HG02970 (cell line): Measurements from ENCODE around the gene TBX5.

ENCODE experiments used
- ATAC-seq: cut with Tn5 transposase; IDR thresholded peaks from one replicate; pipeline ENCODE4 v1.9.1; 2021; ENCODE audit warnings: mild to moderate bottlenecking, moderate library complexity, moderate number of reproducible peaks; ENCODE audit not compliant: unreplicated experiment, low FRiP score

Gene TBX5

DNA sequence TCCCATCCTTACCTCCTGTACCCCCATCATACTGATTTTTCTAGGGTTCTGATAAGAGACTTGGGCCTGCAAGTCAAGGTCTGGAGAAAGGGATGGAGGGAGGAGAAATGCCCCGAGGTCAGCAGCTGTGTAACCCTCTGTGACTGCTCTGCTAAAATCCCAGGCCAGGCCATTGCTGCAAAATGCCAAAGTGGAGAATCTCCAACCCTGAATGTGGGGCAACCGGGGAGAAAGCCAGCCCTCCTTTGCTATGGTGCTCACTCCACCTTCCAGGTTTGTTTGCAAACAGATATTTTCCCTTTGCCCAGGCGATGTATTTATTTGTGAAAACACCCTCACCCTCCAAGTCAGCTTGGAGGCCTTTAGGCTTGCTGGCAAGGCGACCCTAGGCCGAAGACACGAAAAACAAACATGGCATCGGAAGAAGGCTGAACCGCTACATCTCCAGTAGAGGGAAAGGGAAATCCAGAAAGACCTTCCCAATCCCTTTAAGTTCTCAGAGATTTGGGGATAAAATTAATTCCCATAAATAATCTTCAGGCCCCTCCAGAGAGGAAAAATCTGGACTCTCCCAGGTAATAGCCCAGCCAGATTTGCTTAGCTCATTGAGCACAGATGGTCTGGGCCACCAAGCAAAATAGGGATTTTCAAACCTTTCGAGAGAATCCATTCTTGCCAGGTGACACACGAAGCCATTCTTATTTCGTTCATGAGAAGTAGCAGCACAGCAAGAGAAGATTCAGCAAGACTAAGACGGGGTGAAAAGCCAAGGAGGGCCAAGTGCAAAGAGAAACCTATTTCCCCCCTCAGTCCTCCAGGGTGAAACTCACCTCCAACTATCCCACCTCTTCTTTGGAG lies 1.3 kb upstream of the TBX5 start:
- no peak for ATAC-seq

DNA sequence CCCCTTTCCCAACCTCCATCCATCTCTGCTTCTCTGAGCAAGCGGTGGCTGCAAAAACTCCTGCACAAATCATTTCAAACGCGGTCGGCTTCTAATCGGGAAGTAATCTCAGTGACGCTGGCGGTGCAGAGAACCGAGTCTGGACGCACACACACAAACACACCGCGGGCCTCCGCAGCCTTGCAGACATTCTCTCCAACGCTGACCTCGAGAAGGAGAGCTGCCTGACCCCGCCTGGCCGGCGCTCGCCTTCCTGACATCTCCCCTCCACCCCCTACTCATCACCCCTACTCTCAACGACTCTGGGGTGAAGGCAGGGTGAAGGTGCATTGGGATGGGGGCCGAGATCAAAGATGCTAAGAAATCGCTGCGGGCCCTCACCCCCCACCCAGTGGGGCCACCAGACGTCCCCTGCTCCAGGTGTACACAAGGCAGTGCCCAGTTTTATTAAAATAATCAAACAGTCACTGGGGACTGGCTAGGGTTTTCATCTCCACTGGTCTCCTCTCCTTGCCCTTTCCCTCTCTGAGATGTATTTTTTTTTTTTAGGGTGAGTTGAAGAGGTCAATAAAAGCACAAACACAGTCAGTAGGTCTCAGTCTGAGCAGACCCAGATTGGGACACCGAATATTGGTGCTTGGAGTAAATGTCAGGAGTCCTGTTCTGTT lies 506 bp upstream of the TBX5 start:
- ATAC-seq: no peak

- ATAC-seq: no peak
Observed at GRCh38 chr12:114404926-114405518, 922 bp downstream of the TBX5 start.

- no peak for ATAC-seq
Observed at GRCh38 chr12:114404083-114404925, 1.6 kb downstream of the TBX5 start.

GRCh38 chr12:114403690-114404066 lies 2.3 kb downstream of the TBX5 start:
- ATAC-seq: no peak

DNA sequence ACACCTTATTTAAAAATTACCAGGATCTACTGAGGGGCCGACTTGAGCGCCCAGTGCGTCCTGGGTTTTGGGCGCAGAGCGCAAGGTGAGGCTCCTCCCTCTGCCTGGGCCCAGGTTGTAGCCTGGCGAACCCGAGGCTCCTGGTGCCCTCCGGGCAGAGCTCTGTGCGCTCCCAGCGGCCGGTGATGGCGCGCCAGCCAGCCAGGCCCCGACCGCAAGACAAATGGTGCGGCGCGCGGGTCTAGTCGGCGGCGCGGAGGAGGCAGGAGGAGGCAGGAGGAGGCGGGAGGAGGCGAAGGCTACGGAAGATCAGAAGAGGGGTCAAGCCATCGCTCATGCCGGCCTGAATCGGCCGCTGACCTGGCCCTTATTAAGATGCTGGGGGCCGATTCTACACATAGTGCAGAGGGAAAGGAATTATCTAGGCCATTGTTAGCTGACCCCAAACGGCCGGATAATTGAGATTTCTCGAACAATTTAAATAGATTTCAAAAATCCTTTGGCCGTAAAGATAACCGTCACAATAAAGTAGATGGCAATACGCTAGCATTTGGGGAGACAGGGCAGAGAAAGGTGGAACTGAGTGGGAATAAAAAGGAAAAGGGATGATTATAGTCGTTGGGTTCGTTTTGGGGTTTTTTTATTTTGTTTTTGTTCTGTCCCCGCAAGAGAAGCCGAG lies 2.8 kb downstream of the TBX5 start:
- no peak for ATAC-seq

- no peak for ATAC-seq
Observed at GRCh38 chr12:114402084-114402717, 3.7 kb downstream of the TBX5 start.

- ATAC-seq: no peak
Observed at GRCh38 chr12:114401328-114402083, 4.4 kb downstream of the TBX5 start.

GRCh38 chr12:114400925-114401324 lies 5.0 kb downstream of the TBX5 start:
- ATAC-seq: no peak

DNA sequence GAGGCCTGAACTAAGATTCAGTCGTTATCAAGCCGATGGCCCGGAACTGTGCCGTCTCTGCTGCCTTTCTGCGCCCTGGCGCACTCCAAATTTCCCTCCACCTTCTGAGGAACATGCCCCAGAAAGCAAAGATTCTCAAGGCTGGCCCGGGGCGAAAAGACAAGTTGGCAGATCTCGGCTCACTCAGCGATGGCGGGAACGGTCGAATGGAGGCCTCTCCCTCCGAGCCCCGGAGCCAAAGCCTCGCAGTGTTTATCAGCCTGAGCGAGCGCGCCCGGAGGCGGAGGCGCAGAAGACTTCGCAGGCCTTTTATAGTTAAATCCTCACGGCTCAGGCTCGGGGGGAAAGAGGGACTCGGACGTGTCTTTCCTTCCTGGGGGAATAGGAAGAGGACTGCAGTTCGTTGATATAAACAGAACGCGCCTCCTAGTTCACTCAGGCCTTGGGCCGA lies 5.6 kb downstream of the TBX5 start:
- no peak for ATAC-seq

- ATAC-seq: no peak
Observed at GRCh38 chr12:114399664-114400211, 6.2 kb downstream of the TBX5 start.

DNA sequence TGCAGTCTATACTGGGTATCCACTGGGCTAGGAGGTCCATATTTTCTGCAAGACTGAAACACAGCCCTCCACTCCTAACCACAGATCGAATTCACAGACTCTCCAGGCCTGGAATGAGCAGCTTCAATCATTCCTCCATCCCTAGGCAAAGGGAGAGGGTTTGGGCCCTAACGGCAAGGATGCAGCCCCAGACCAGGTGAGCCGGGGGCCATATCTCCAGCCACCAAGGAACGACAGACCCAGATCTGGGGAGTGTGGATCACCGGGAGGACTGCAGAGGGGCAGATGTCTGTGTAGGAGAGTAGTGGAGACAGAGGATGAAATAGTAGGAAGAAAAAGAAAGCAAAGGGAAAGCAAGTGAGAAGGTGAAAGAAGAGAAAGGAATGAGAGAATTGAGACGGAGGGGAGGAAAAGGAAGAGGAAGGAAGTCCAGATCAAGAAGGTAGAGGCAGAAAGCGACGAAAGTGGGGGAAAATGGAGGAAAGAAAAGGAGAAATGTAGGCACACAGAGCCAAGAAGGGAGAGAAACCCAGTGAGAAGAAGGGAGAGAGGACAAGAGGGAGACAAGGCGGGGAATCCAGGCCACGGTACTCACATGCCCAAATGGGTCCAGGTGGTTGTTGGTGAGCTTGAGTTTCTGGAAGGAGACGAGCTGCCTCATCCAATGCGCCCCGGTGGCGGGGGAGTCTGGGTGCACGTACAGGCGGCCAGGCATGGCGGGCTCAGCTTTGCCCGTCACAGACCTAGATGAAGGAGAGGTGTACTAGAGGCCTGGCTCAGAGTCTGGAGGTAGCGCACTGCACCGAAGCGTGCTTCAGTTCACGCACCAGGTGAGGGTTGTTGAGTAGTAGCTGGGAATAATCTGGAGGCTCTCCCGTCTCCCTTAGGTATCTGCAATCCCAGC lies 7.7 kb downstream of the TBX5 start:
- ATAC-seq: no peak

DNA sequence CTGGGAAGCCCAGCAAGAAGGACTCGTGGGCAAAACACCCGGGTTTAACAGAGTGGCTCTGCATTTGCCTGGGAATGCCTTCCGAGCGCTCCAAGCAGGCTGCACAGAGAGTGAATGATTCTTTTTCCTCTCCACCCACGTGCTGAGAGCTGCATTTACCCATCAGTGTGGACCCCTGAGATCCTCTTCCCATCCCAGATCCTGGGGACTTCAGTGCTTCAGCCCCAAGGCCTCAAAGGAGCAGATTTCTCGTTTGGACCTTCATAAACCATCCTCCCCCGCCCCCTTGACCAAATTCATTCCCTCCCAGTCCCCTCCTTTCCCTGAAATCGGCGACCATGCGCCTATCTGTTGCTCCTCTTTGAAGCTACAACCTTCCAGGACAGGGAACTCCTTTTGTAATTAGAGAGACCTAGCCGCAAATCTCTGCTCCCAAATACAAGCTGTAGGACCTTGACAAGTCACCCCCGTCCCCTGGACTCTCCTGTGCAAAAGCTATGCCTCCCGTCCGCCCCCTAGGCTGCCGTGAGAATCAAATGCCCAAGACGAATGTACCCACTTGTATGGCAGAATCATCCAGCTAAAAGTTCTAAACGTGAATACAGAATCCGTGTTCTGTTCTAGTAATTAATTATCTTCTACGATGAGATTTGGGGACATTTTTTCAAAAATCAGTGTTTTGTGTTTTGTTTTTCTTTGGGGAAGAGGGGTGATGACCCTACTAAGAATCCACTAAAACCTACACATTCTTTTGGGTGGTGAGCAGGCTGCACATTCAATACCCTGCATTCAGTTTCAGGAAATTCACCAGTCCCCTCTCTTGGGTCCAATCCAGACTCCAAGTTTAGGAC lies 8.8 kb downstream of the TBX5 start:
- ATAC-seq: no peak

DNA sequence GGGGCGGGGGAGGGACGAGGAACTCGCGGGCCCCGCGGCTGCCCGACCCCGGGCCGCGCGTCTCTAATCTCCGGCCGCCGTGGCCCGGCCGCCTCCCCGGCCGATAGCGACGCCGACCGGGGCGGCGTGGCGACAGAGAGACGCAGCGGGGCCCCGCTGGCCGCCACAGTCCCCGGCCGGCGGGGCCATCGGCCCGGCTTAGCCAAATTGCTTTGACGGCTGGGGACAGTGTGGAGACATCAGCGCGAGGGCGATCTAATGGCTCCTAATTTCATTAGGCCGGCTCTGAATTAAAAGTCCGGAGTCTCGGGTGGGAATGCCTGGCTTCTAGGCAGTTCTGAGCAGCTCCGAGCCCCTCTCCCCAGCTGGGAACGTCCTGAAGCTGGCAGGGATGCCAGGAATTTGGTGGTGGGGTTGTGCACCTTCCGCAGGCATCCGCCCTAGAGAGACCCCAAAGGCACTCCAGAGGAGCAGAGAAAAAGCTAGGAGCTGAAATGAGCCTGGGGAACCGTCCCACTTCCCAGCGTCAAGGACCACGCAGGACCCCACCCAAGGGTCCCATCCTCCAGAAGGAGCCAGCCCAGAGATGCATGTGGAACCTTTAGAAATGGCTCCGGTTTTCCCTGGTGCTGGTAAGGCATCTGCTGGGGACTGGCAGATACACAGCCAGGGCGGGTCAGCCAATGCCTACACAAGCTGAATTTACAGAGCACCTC lies 9.6 kb downstream of the TBX5 start:
- ATAC-seq: no peak

DNA sequence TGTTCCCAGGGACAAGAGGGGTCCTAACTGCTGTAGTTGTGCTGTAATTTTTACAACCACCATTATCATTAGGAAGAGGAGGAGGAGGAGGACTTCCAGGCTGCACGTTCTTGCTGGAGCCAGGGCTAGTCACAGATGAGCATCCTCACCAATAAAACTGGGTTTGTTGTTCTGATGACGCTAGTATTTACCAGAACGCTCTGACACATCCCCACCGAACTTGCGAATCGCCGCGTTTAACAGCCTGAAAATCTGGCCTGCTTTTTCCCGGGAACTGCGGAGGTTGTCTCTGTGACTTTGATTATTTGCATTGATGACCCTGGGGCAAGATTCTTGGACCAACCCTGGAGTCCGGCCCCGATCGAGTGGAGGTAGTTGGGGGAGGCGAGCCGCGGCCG lies 10.2 kb downstream of the TBX5 start:
- ATAC-seq: no peak

DNA sequence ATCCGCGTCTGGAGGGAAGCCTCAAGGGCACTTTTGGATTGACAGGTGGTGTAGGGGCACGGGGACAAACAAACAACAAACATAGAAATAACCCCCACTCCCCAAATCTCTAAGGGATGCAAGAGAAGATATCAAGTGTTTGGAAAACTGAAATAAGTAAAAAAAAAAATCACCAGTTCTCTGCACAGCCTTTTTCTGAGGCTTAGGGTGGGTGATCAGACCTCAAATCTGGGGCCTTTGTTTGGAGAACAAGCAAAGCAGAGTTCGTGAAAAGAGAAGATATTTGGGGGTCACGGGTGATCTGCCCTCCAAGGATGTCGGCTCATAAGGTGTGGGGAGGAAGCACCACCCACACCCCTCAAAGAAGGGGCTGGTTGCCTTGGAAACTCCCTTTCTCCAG lies 10.7 kb downstream of the TBX5 start:
- ATAC-seq: no peak
